ENCODE results near the gene C2CD2. TPM values are rescaled to one million over a fixed set of nuclear protein-coding genes. Genes with fewer than 3 reads are reported as not detected.

Gene C2CD2
- total RNA-seq, 4 donors from 2014 or later = 3.0 to 15.7 (median 7.4) TPM

GRCh38 chr21:41948078-41948895 is 5.5 kb downstream of the C2CD2 start:
- in situ Hi-C loops (cut with MboI; ENCODE audit: low pct_ligation_motif_present in 1 of 4, low pct_unique_long_range_greater_than_20kb in 1 of 4, low sequenced_read_pairs in 3 of 4) (loop anchor here in 1 of 4 donors (25.0 kb wide), 1 partner anchor 164 kb away; no protein-coding TSS in a partner anchor), intact Hi-C loops (cut with DNase I; ENCODE audit: low total_unique reads) (no loop called here)
- H3K4me3 ChIP-seq = no peak overlapping the region
- TF ChIP-seq POLR2A (IDR thresholded peaks at IDR 0.05) (no peak), POLR2AphosphoS5 (IDR thresholded peaks at IDR 0.05) (no peak), CTCF (IDR thresholded peaks at IDR 0.05) (no peak), EP300 (IDR thresholded peaks at IDR 0.05; ENCODE audit: low read depth) (no peak)
- DNase-seq = no peak
- H3K27ac ChIP-seq = peak overlapping the region in 3 of 4 donors; percentile 19 to 52 (median 46)
- H3K9me3 ChIP-seq = no peaks in the 10 kb centered on the region
- H3K36me3 ChIP-seq = no peaks in the 10 kb centered on the region
- peaks cover 3 to 29% (median 11%) of the 10 kb centered on the region in 4 donors for H3K4me1 ChIP-seq
- WGBS, 2 donors (ENCODE audit: low coverage in 1 of 2) = 71% methylated on average over 9 of the region's 9 CpGs; no CpG with 5 or more reads in 1 of the 2 donors
- no peaks in the 10 kb centered on the region for H3K27me3 ChIP-seq

- Histone ChIP-seq H3K4me3 (no peak overlapping the region), H3K27me3 (no peaks in the 10 kb centered on the region), H3K27ac (no peak overlapping the region), H3K36me3 (no peaks in the 10 kb centered on the region), H3K9me3 (no peaks in the 10 kb centered on the region), H3K4me1 (peaks cover 0 to 20% (median 2%) of the 10 kb centered on the region in 4 donors)
- 88 to 93% methylated on average over 1 to 8 of the region's 8 CpGs for WGBS, 2 donors (ENCODE audit: low coverage in 1 of 2)
- DNase-seq = no peak
- in situ Hi-C loops (cut with MboI; ENCODE audit: low pct_ligation_motif_present in 1 of 4, low pct_unique_long_range_greater_than_20kb in 1 of 4, low sequenced_read_pairs in 3 of 4) = loop anchor here in 1 of 4 donors (25.0 kb wide), 1 partner anchor 166 kb away; no protein-coding TSS in a partner anchor
- intact Hi-C loops (cut with DNase I; ENCODE audit: low total_unique reads) = no loop called here
- TF ChIP-seq CTCF (IDR thresholded peaks at IDR 0.05) = no peak
- TF ChIP-seq POLR2A (IDR thresholded peaks at IDR 0.05) = no peak
- TF ChIP-seq POLR2AphosphoS5 (IDR thresholded peaks at IDR 0.05) = no peak
- TF ChIP-seq EP300 (IDR thresholded peaks at IDR 0.05; ENCODE audit: low read depth) = no peak
These were observed 7.8 kb downstream of the C2CD2 start for GRCh38 chr21:41945982-41946381.

- no peak for TF ChIP-seq CTCF (IDR thresholded peaks at IDR 0.05)
- TF ChIP-seq POLR2A (IDR thresholded peaks at IDR 0.05) = no peak
- no peak for TF ChIP-seq EP300 (IDR thresholded peaks at IDR 0.05; ENCODE audit: low read depth)
- TF ChIP-seq POLR2AphosphoS5 (IDR thresholded peaks at IDR 0.05) = no peak
- Histone ChIP-seq H3K36me3 (no peaks in the 10 kb centered on the region), H3K27ac (no peak overlapping the region), H3K4me1 (peaks cover 0 to 16% (median 2%) of the 10 kb centered on the region in 4 donors), H3K9me3 (no peaks in the 10 kb centered on the region), H3K4me3 (no peak overlapping the region), H3K27me3 (no peaks in the 10 kb centered on the region)
- intact Hi-C loops (cut with DNase I; ENCODE audit: low total_unique reads) = no loop called here
- in situ Hi-C loops (cut with MboI; ENCODE audit: low pct_ligation_motif_present in 1 of 4, low pct_unique_long_range_greater_than_20kb in 1 of 4, low sequenced_read_pairs in 3 of 4) = loop anchor here in 1 of 4 donors (25.0 kb wide), 1 partner anchor 168 kb away; no protein-coding TSS in a partner anchor
- no peak for DNase-seq
- WGBS, 2 donors (ENCODE audit: low coverage in 1 of 2) = 88 to 100% methylated on average over 2 to 10 of the region's 10 CpGs
These were observed 10.0 kb downstream of the C2CD2 start for GRCh38 chr21:41943851-41944250.

- intact Hi-C loops (cut with DNase I; ENCODE audit: low total_unique reads) = no loop called here
These were observed 11.4 kb downstream of the C2CD2 start for GRCh38 chr21:41942457-41942856.

More at GRCh38 chr21:41942457-41942856, 11.4 kb downstream of the C2CD2 start:
- H3K36me3 ChIP-seq = no peaks in the 10 kb centered on the region
- no peaks in the 10 kb centered on the region for H3K27me3 ChIP-seq
- no peak overlapping the region for H3K4me3 ChIP-seq
- TF ChIP-seq POLR2A (IDR thresholded peaks at IDR 0.05) (no peak), POLR2AphosphoS5 (IDR thresholded peaks at IDR 0.05) (no peak), EP300 (IDR thresholded peaks at IDR 0.05; ENCODE audit: low read depth) (no peak), CTCF (IDR thresholded peaks at IDR 0.05) (no peak)
- no peak overlapping the region for H3K27ac ChIP-seq
- in situ Hi-C loops (cut with MboI; ENCODE audit: low pct_ligation_motif_present in 1 of 4, low pct_unique_long_range_greater_than_20kb in 1 of 4, low sequenced_read_pairs in 3 of 4) = loop anchor here in 1 of 4 donors (25.0 kb wide), 1 partner anchor 170 kb away; no protein-coding TSS in a partner anchor
- H3K4me1 ChIP-seq = peaks cover 0 to 3% (median 0%) of the 10 kb centered on the region in 4 donors
- WGBS, 2 donors (ENCODE audit: low coverage in 1 of 2) = 88 to 100% methylated on average over 1 to 9 of the region's 9 CpGs
- H3K9me3 ChIP-seq = no peaks in the 10 kb centered on the region
- DNase-seq = no peak

Measured in transverse colon (tissue), 4 donors.